Measurements from ENCODE around the gene PIK3R5.
A peak's percentile ranks its signal among the peaks of the same experiment; 100 is the strongest.

The PIK3R5 gene

DNA sequence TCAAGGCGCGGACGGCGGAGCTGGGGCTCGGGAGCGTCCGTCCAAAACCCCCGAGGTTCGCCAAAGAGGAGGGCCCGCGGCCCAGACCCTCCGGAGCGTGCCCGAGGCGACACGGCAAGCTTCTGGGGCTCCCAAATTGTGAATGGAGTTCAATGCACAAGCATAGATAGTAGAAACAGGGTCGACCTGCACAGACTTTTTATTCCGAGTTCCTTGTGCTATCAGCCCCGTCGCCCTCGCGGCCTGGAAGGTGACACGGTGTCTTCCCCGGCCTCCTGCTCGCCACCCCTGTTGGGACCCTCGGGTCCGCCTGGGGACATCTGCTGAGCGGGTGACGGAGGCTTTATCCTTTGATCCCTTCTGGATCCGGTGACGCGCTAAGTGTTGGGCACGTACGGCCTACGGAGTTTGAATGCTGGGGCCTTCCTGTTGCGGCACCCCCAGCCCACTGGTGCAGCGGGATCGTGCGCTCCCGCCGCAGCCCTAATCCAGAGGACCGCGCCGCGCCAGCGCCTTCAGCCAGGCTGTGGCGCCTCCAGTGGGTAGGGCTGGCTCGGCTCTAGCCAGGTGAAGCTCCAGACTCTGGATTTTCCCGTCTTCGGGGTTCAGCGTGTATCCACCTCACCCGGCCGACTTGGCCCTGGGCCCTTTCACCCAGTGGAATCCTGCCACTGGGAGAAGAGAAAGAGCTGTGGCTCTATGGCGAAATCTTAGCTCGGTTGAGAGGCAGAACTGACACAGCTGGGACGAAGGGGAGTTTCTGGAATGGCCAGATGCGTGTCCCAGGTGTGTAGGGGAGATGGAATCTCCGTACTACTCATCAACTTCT is 38.8 kb upstream of the PIK3R5 start:
- H3K4me3 ChIP-seq (ENCODE audit: low read length) = no peak overlapping the region
- DNase-seq (ENCODE audit: low read depth) = no peak
- TF ChIP-seq, protein P1, sequence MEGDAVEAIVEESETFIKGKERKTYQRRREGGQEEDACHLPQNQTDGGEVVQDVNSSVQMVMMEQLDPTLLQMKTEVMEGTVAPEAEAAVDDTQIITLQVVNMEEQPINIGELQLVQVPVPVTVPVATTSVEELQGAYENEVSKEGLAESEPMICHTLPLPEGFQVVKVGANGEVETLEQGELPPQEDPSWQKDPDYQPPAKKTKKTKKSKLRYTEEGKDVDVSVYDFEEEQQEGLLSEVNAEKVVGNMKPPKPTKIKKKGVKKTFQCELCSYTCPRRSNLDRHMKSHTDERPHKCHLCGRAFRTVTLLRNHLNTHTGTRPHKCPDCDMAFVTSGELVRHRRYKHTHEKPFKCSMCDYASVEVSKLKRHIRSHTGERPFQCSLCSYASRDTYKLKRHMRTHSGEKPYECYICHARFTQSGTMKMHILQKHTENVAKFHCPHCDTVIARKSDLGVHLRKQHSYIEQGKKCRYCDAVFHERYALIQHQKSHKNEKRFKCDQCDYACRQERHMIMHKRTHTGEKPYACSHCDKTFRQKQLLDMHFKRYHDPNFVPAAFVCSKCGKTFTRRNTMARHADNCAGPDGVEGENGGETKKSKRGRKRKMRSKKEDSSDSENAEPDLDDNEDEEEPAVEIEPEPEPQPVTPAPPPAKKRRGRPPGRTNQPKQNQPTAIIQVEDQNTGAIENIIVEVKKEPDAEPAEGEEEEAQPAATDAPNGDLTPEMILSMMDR (conservative IDR thresholded peaks at IDR 0.05; ENCODE audit: low read length) = no peak

DNA sequence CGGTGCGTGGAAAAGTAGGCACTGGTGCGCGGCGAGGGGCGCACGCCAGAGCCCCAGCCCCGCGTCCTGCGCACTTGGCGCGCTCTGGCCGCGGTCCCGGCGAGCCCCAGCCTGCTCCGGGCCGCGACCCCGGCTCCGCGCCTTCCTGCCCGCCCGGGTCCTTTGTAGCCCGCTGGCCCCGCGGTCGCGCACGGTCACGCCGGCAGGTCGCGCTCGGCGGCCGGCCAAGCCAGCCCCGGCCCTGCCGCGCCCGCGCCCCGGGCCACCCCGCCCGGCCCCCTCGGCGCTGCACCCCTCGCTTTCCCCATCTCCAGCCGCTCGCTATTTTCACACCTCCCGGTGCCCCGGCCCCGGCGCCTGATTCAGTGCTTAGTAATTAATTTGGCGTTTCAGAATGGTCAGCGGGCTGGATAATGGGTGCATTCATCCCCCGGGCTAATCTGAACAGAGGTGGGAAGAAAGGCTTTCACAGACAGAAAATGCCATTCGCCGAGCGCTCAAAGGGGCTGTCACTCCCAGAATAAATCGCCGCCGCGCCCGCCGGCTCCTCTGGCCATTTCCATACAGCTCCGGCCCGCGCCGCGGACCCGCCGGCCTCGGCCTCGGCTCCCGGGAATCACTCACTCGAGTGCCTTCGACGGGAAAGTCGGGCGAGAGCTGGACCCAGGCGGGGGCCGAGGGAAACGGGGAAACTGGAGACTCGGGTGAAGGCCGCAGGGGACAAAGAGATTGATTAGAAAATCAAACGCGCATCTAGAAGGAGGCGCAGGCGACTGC is 38.0 kb upstream of the PIK3R5 start:
- DNase-seq (ENCODE audit: low read depth) = no peak
- no peak overlapping the region for H3K4me3 ChIP-seq (ENCODE audit: low read length)
- TF ChIP-seq, protein P1 (conservative IDR thresholded peaks at IDR 0.05; ENCODE audit: low read length) = no peak

DNA sequence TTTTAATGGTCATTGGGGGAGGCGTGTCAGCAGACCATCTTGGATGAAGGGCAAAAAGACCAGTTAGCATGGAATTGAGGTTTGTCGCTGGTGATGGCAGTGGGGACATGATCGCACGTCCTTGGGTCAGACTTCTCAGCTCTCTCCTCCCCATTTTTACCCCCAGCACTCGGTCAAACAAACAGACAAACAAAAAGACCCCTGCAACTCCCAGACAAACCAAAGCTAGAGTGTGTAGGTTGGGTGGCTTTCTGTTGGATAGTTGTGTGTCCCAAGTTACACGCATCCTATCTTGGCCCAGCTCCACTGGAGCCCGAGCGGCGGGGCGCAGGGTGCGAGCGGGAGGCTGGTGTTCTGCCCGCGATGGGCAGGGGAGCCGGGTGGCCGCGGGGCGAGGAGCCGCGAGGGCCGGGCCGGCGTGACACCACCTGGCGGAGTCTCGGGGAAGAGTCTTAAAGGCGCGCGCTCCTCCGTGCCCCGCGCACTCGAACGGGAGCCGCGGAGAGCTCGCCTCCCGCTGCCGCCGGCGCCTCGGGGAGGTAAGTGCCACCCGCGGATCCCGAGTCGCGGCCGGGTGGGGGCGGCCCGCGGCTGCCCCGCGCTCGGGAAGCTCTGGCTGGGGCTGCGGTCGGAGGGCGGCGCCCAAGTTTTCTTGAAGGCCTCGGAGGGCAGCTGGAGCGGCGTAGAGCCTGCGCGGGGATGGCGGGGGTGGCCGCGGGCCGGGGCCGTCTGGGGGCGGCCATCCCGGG is 37.3 kb upstream of the PIK3R5 start:
- H3K4me3 ChIP-seq (ENCODE audit: low read length) = no peak overlapping the region
- TF ChIP-seq, protein P1 (conservative IDR thresholded peaks at IDR 0.05; ENCODE audit: low read length) = no peak
- DNase-seq (ENCODE audit: low read depth) = no peak

DNA sequence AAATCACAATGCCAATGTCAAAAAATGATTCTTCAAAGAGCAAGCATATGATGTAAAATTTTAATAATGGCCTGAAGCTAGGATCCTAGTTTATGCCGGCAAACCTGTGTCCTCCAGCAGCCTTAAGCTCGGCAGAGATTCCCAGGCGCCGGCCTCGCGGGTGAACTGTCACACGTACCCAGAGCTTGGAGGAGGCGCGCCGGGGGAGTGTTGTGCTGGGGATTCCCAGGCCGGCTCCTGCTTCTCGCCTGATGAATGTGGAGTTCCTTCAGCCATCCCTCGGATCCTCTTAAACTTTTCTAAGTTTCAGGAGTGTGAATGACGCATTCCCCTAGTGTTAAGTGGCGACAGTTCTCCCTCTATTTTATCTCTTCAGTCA is 36.7 kb upstream of the PIK3R5 start:
- TF ChIP-seq, protein P1 (conservative IDR thresholded peaks at IDR 0.05; ENCODE audit: low read length) = no peak
- H3K4me3 ChIP-seq (ENCODE audit: low read length) = no peak overlapping the region
- no peak for DNase-seq (ENCODE audit: low read depth)

DNA sequence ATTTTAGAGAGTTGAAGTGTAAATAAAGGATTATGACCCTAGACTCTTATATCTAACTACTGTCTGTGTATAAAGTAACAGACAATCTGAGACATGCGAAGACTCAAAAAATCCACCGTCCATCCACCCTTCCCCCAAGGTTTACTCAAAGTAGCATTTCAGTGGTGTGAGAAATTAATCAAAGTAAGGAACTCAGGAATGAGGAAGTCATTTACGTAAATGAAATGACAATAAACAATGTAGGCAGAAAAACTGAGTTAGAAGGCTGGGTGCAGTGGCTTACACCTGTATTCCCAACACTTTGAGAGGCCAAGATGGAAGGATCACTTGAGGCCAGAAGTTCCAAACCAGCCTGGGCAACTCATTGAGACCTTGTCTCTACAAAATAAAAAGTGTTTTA is 36.1 kb upstream of the PIK3R5 start:
- no peak overlapping the region for H3K4me3 ChIP-seq (ENCODE audit: low read length)
- no peak for DNase-seq (ENCODE audit: low read depth)
- TF ChIP-seq, protein P1 (conservative IDR thresholded peaks at IDR 0.05; ENCODE audit: low read length) = no peak

DNA sequence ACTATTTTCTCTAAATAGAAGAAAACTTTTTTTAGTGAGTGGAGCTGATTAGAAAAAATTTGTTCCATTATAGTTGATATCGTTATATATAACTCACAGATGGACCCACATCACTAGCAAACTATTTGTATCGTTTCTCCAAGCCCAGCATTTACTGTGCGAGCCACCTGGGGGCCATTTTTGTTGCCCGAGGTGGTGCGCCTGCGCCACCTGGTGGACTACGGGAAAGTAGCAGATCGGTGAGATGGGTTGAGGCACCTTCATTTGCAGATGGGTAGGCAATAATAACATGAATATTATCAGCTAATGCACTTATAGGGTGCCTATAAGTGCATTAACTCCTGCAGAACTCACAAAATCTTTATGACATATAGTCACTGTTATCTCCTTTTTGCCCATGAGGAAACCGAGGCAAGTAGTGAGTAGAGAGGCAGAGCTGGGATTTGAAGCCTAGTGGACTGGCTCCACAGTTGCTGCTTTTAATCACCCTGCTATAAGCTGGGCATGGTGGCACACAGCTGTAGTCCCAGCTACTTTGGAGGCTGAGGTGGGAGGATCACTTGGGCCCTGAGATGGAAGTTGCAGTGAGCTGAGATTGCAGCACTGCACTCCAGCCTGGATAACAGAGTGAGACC is 32.6 kb upstream of the PIK3R5 start:
- no peak overlapping the region for H3K4me3 ChIP-seq (ENCODE audit: low read length)
- peak; percentile 34 for DNase-seq (ENCODE audit: low read depth)
- TF ChIP-seq, protein P1 (conservative IDR thresholded peaks at IDR 0.05; ENCODE audit: low read length) = peak; percentile 88

All from AG10803 (cell line).